ENCODE measurements around the gene ZNF438. TPM values are rescaled to one million over a fixed set of nuclear protein-coding genes. Genes with fewer than 3 reads are reported as not detected.

ZNF438 gene
- total RNA-seq, 4 donors from 2014 or later = 3.7 to 8.3 (median 7.3) TPM

- Histone ChIP-seq H3K36me3 (peaks cover 0 to 12% (median 0%) of the 10 kb centered on the region in 3 donors), H3K4me1 (no peaks in the 10 kb centered on the region), H3K27ac (no peak overlapping the region), H3K27me3 (no peaks in the 10 kb centered on the region), H3K4me3 (no peak overlapping the region), H3K9me3 (no peaks in the 10 kb centered on the region)
- DNase-seq = no peak
- TF ChIP-seq POLR2A (IDR thresholded peaks at IDR 0.05) = no peak
- TF ChIP-seq CTCF (IDR thresholded peaks at IDR 0.05) = no peak
These were observed 184.5 kb downstream of the ZNF438 start for GRCh38 chr10:30847199-30847598.

GRCh38 chr10:30846710-30847109, 185.0 kb downstream of the ZNF438 start:
- no peak for TF ChIP-seq CTCF (IDR thresholded peaks at IDR 0.05)
- no peak for TF ChIP-seq POLR2A (IDR thresholded peaks at IDR 0.05)
- Histone ChIP-seq H3K4me1 (no peaks in the 10 kb centered on the region), H3K9me3 (no peaks in the 10 kb centered on the region), H3K27ac (no peak overlapping the region), H3K27me3 (no peaks in the 10 kb centered on the region), H3K36me3 (peaks cover 0 to 12% (median 0%) of the 10 kb centered on the region in 3 donors), H3K4me3 (no peak overlapping the region)
- DNase-seq = no peak

- no peak for DNase-seq
These were observed 188.8 kb downstream of the ZNF438 start for GRCh38 chr10:30842894-30843293.

GRCh38 chr10:30842185-30842584, 189.5 kb downstream of the ZNF438 start:
- no peaks in the 10 kb centered on the region for H3K27me3 ChIP-seq
- H3K4me1 ChIP-seq = no peaks in the 10 kb centered on the region
- no peaks in the 10 kb centered on the region for H3K36me3 ChIP-seq
- no peak for DNase-seq
- no peaks in the 10 kb centered on the region for H3K9me3 ChIP-seq
- no peak overlapping the region for H3K4me3 ChIP-seq
- no peak for TF ChIP-seq CTCF (IDR thresholded peaks at IDR 0.05)
- no peak for TF ChIP-seq POLR2A (IDR thresholded peaks at IDR 0.05)
- no peak overlapping the region for H3K27ac ChIP-seq

More at GRCh38 chr10:30842894-30843293, 188.8 kb downstream of the ZNF438 start:
- Histone ChIP-seq H3K4me1 (no peaks in the 10 kb centered on the region), H3K9me3 (no peaks in the 10 kb centered on the region), H3K4me3 (no peak overlapping the region), H3K27me3 (no peaks in the 10 kb centered on the region), H3K27ac (no peak overlapping the region), H3K36me3 (peaks cover 0 to 4% (median 0%) of the 10 kb centered on the region in 3 donors)
- no peak for TF ChIP-seq POLR2A (IDR thresholded peaks at IDR 0.05)
- no peak for TF ChIP-seq CTCF (IDR thresholded peaks at IDR 0.05)

GRCh38 chr10:30840395-30841050, 191.1 kb downstream of the ZNF438 start:
- Histone ChIP-seq H3K4me1 (no peaks in the 10 kb centered on the region), H3K27me3 (no peaks in the 10 kb centered on the region), H3K36me3 (no peaks in the 10 kb centered on the region), H3K4me3 (no peak overlapping the region), H3K9me3 (no peaks in the 10 kb centered on the region), H3K27ac (no peak overlapping the region)
- DNase-seq = no peak
- TF ChIP-seq CTCF (IDR thresholded peaks at IDR 0.05) = no peak
- TF ChIP-seq POLR2A (IDR thresholded peaks at IDR 0.05) = no peak

Data from Peyer's patch (tissue), 4 donors.